K562 (cell line): Measurements from ENCODE around the gene REC8. TPM values are rescaled to one million over a fixed set of nuclear protein-coding genes. Genes with fewer than 3 reads are reported as not detected.

Experiments used
- ATF7 ChIP-seq: fragments of 450-650 bp; IDR thresholded peaks from 2 replicates; pipeline ENCODE4 v1.7.1; 2014; ENCODE audit warnings: mild to moderate bottlenecking, moderate library complexity
- HDAC1 ChIP-seq, 2 experiments: fragments of 450-650 bp; IDR thresholded peaks; 2 replicates each; pipeline ENCODE4 v1.6.1; 2016 to 2017; ENCODE audit warnings: inconsistent platforms in 1 of 2, mild to moderate bottlenecking in 1 of 2, moderate library complexity in 1 of 2
- JUN ChIP-seq, 2 experiments: sonication (generic) in 1 of 2; formaldehyde crosslinking in 1 of 2; IDR thresholded peaks; 2 replicates each; pipeline versions ENCODE4 v1.6.1 to v1.8.0; 2012 to 2022; ENCODE audit warnings: borderline replicate concordance in 2 of 2, mild to moderate bottlenecking in 2 of 2, improper control_type of control experiment in 1 of 2, low read depth in 1 of 2, low read length in 1 of 2, missing genetic modification reagents in 1 of 2
- NKRF ChIP-seq: fragments of 450-650 bp; IDR thresholded peaks from 2 replicates; pipeline ENCODE4 v1.6.1; 2016; ENCODE audit warnings: borderline replicate concordance
- RHOXF2B ChIP-seq: fragments of 250-450 bp; sonication (Bioruptor Pico); conservative IDR thresholded peaks from 2 replicates; pipeline ENCODE4 v1.5.1; 2021
- TAF7 ChIP-seq: fragments of 450-650 bp; IDR thresholded peaks from 2 replicates; pipeline ENCODE4 v1.6.1; 2016; ENCODE audit warnings: missing genetic modification characterization, missing compliant biosample characterization
- TEAD1 ChIP-seq, 2 experiments: fragments of 450-650 bp in 1 of 2; sonication (generic) in 1 of 2; formaldehyde crosslinking; IDR thresholded peaks; 2 replicates each; pipeline versions ENCODE4 v1.4.0 to v1.8.0; 2020 to 2022; ENCODE audit warnings: mild to moderate bottlenecking in 2 of 2, missing genetic modification reagents in 1 of 2
- ZFX ChIP-seq: sonication (generic); formaldehyde crosslinking; IDR thresholded peaks from 2 replicates; pipeline ENCODE4 v1.8.0; 2022; ENCODE audit warnings: mild to moderate bottlenecking, missing genetic modification reagents, moderate library complexity
- ZNF318 ChIP-seq, 2 experiments: fragments of 450-650 bp; IDR thresholded peaks; 2 replicates each; pipeline ENCODE4 v1.6.1; 2016; ENCODE audit warnings: mild to moderate bottlenecking in 2 of 2, borderline replicate concordance in 1 of 2, low read depth in 1 of 2, moderate library complexity in 1 of 2
- ZNF512 ChIP-seq: IDR thresholded peaks from 2 replicates; pipeline ENCODE4 v1.6.1; 2016; ENCODE audit warnings: missing genetic modification characterization, missing compliant biosample characterization
- ZNF696 ChIP-seq: fragments of 250-450 bp; sonication (Bioruptor Pico); conservative IDR thresholded peaks from 2 replicates; pipeline ENCODE4 v1.4.0; 2020; ENCODE audit warnings: mild to moderate bottlenecking, moderate library complexity
- ZZZ3 ChIP-seq: fragments of 450-650 bp; IDR thresholded peaks from 2 replicates; pipeline ENCODE4 v1.6.1; 2016; ENCODE audit warnings: antibody characterized with exemption, mild to moderate bottlenecking, moderate library complexity
- polyA plus RNA-seq, 8 experiments: library from polyadenylated mRNA; depleted of rRNA in 4 of 8; stranded (reverse) in 5 of 8; unstranded in 3 of 8; fragments of >200 nt; fragmentation: Nextera tagmentation in 2 of 8; fragmentation: Illumina TruSeq in 1 of 8; extraction: Ambion mirVana in 2 of 8; extraction: Trizol in 1 of 8; gene quantifications; 2 replicates each; pipeline versions ENCODE4 v1.2.1 to v1.2.3, GENCODE V29; 2011 to 2014; ENCODE audit warnings: inconsistent platforms in 1 of 8, missing spikeins in 1 of 8
- total RNA-seq, 7 experiments: library from RNA; depleted of rRNA in 6 of 7; stranded (reverse); fragments of >200 nt in 6 of 7; fragmentation: Illumina TruSeq in 2 of 7; extraction: Trizol in 2 of 7; gene quantifications; 2 replicates each; pipeline versions ENCODE4 v1.2.1 to v1.2.3, GENCODE V29; 2011 to 2021; ENCODE audit warnings: low replicate concordance in 1 of 7

The REC8 gene
- total and polyA plus RNA-seq, 9 of the 15 experiments (the other 6 are each of a cell fraction or from before 2014, with no cell fraction given), result 0.11 to 2.5 (median 0.85) TPM

GRCh38 chr14:24195186-24196070, 23.5 kb downstream of the REC8 start, which contains the start of gene TM9SF1 (continued):
- TF ChIP-seq JUN (IDR thresholded peaks at IDR 0.05; ENCODE audit: borderline replicate concordance, low read depth, low read length), result peak; percentile 9; the same call in 1 of the 2 replicates
- TF ChIP-seq JUN (CRISPR knock-in tag; IDR thresholded peaks at IDR 0.05; ENCODE audit: borderline replicate concordance), result no peak
- TF ChIP-seq HDAC1 (IDR thresholded peaks at IDR 0.05), result peak in 1 of 2 experiments; percentile 58; a peak in 2 of 4 replicates
- peak; percentile 95 for TF ChIP-seq ZFX (CRISPR knock-in tag)
- no peak for TF ChIP-seq ZNF696 (CRISPR knock-in tag)
- TF ChIP-seq ZNF512 (tag), result no peak
- peak; percentile 90 for TF ChIP-seq ATF7
- no peak for TF ChIP-seq RHOXF2B
- no peak for TF ChIP-seq TAF7 (tag)
- TF ChIP-seq TEAD1 (CRISPR knock-in tag; IDR thresholded peaks at IDR 0.05), result peak; percentile 22 to 50; a peak in 2 of 4 replicates
- no peak for TF ChIP-seq ZNF318 (IDR thresholded peaks at IDR 0.05; ENCODE audit: borderline replicate concordance in 1 of 2, low read depth in 1 of 2)
- peak; percentile 72; the same call in 1 of the 2 replicates for TF ChIP-seq NKRF
- TF ChIP-seq ZZZ3, result no peak
